ENCODE data around the gene ROR1. TPM values are rescaled to one million over a fixed set of nuclear protein-coding genes. Genes with fewer than 3 reads are reported as not detected.

The ROR1 gene
- total and polyA plus RNA-seq, 10 of the 15 experiments (the other 5 are each of a cell fraction or from before 2014, with no cell fraction given): 0.02 to 0.08 (median 0.05) TPM; not detected in 6

- no peak overlapping the region for H3K27ac ChIP-seq (ENCODE audit: control insufficient read depth, insufficient read depth)
- H3K4me1 ChIP-seq (ENCODE audit: control insufficient read depth, insufficient read depth, low read length): no peaks in the 10 kb centered on the region
- peaks cover 7 to 17% of the 10 kb centered on the region in 2 experiments for H3K27me3 ChIP-seq (replicated peaks in 1 of 2; ENCODE audit: control insufficient read depth in 2 of 2, insufficient read depth in 2 of 2, low read length in 1 of 2)
- ATAC-seq (no peak), FAIRE-seq (no peak), DNase-seq (ENCODE audit: low read depth, low spot score) (no peak)
- no peak overlapping the region for H3K4me3 ChIP-seq
- POLR2A ChIA-PET: no interaction called here
- H3K4me2 ChIP-seq (ENCODE audit: control insufficient read depth, insufficient read depth): no peak overlapping the region
- 13% methylated on average over 2 of the region's 2 CpGs for WGBS (ENCODE audit: insufficient coverage, insufficient replicate concordance, low lambda C conversion rate, missing lambda C conversion rate)
- no peak overlapping the region for H2AFZ ChIP-seq (ENCODE audit: control insufficient read depth, low read depth, low read length)
- no peaks in the 10 kb centered on the region for H3K9me3 ChIP-seq (replicated peaks; ENCODE audit: control insufficient read depth, insufficient read depth, low read length)
- RAD21 ChIA-PET (ENCODE audit: unreplicated experiment): interaction anchor here (1.1 kb wide), 1 partner anchor 36 kb away, joined by 3 read pairs; no protein-coding TSS in a partner anchor
- intact Hi-C loops (cut with micrococcal nuclease; ENCODE audit: unreplicated experiment): no loop called here
- in situ Hi-C loops (cut with MboI): no loop called here
- H3K36me3 ChIP-seq (ENCODE audit: control insufficient read depth in 2 of 2, insufficient read depth in 2 of 2, low read length in 1 of 2): no peaks in the 10 kb centered on the region
- SMC1A ChIA-PET (ENCODE audit: uncharacterized antibody, unreplicated experiment): interaction anchor here (0.6 to 1.2 kb wide), 2 partner anchors 83 to 917 kb away, joined by 3 read pairs; no protein-coding TSS in a partner anchor
- no peaks in the 10 kb centered on the region for H4K20me1 ChIP-seq (ENCODE audit: control insufficient read depth, insufficient read depth)
- TF ChIP-seq NR2F1 (conservative IDR thresholded peaks at IDR 0.05) (no peak), USF2 (IDR thresholded peaks at IDR 0.05; ENCODE audit: borderline replicate concordance, low read depth, low read length) (no peak), ATF2 (IDR thresholded peaks at IDR 0.05; ENCODE audit: low read length) (no peak), MEF2A (IDR thresholded peaks at IDR 0.05; ENCODE audit: insufficient read depth, low read depth, low read length) (no peak), REST (IDR thresholded peaks at IDR 0.05; ENCODE audit: low read depth, low read length) (no peak), SMAD5 (IDR thresholded peaks at IDR 0.05; ENCODE audit: low read depth) (no peak)
- BruUV-seq (replicated peaks): no TSS peak
- no peak overlapping the region for H3K9ac ChIP-seq (ENCODE audit: control insufficient read depth, insufficient read depth, low read length)
- H3K79me2 ChIP-seq (ENCODE audit: control insufficient read depth, insufficient read depth, low read length): no peaks in the 10 kb centered on the region
- CTCF ChIA-PET: interaction anchor here (1.3 kb wide), 1 partner anchor 91 kb away, joined by 5 read pairs; no protein-coding TSS in a partner anchor
Measured at GRCh38 chr1:63777286-63777685, 3.5 kb downstream of the ROR1 start.
